ENCODE data around the gene FAM32A.

Gene FAM32A

DNA sequence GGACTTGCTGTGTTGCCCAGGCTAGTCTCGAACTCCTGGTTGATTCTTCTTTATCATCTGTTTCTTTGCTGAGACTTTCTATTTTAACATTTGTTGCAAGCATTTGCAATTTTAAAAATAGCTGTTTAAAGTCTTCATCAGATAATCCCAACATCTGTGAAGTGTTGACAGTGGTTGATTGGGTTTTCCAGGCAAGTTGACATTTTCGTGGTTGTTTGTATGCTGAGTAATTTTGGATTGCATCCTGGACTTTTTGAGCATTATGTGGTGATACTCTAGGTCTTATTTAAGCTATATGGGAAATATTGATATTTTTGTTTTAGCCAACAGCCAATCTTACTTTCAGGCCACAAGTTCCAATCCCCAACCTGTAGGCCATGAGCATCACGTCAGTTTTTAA is 37.6 kb downstream of the FAM32A start:
- Histone ChIP-seq H4K20me1 (ENCODE audit: insufficient read depth, low read length, poor library complexity, severe bottlenecking) (no peaks in the 10 kb centered on the region), H3F3A (ENCODE audit: low read depth) (no peaks in the 10 kb centered on the region), H3K27me3 (ENCODE audit: insufficient read depth, low read length, poor library complexity, severe bottlenecking) (no peaks in the 10 kb centered on the region), H3K36me3 (ENCODE audit: insufficient read depth, low read length) (peaks cover 65% of the 10 kb centered on the region), H2AFZ (ENCODE audit: low read length) (no peak overlapping the region), H3K4me3 (ENCODE audit: low read length, poor library complexity, severe bottlenecking) (no peak overlapping the region), H3K9ac (ENCODE audit: low read depth, low read length, poor library complexity, severe bottlenecking) (no peak overlapping the region), H3K79me2 (ENCODE audit: insufficient read depth, low read length) (no peaks in the 10 kb centered on the region; the same call in 1 of the 2 replicates), H3K4me2 (ENCODE audit: low read depth, low read length, poor library complexity, severe bottlenecking) (no peak overlapping the region), H3K4me1 (ENCODE audit: insufficient read depth, low read length, poor library complexity, severe bottlenecking) (no peaks in the 10 kb centered on the region), H3K9me3 (ENCODE audit: insufficient read depth, low read depth, low read length) (peaks cover 20% of the 10 kb centered on the region; the same call in 1 of the 2 replicates), H3K9me2 (replicated peaks; ENCODE audit: low read depth, low read length) (no peaks in the 10 kb centered on the region)
- TF ChIP-seq, protein P1, sequence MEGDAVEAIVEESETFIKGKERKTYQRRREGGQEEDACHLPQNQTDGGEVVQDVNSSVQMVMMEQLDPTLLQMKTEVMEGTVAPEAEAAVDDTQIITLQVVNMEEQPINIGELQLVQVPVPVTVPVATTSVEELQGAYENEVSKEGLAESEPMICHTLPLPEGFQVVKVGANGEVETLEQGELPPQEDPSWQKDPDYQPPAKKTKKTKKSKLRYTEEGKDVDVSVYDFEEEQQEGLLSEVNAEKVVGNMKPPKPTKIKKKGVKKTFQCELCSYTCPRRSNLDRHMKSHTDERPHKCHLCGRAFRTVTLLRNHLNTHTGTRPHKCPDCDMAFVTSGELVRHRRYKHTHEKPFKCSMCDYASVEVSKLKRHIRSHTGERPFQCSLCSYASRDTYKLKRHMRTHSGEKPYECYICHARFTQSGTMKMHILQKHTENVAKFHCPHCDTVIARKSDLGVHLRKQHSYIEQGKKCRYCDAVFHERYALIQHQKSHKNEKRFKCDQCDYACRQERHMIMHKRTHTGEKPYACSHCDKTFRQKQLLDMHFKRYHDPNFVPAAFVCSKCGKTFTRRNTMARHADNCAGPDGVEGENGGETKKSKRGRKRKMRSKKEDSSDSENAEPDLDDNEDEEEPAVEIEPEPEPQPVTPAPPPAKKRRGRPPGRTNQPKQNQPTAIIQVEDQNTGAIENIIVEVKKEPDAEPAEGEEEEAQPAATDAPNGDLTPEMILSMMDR (conservative IDR thresholded peaks at IDR 0.05; ENCODE audit: low read length) = no peak
- no peak for TF ChIP-seq EZH2phosphoT487 (IDR thresholded peaks at IDR 0.05; ENCODE audit: borderline replicate concordance)

DNA sequence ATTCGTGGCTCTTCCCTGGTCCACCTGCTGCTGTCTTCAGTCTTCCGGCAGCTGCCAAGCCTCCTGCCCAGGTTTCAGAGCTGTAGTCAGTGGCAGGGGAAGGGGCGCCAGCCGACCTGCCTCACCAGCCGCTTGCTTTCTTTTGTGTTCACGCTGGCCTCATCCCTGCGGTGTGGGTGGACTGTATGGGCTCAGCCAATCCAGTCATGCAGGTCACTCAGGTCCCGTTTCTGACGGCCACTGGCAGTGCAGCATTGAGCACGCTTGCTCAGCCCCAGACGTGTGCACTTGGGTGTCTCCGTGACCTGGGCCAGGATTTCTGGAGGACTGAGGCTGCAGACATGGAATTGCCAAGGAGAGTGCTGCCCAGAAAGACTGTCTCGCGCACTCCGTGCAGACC is 38.5 kb downstream of the FAM32A start:
- no peaks in the 10 kb centered on the region for H3F3A ChIP-seq (ENCODE audit: low read depth)
- H3K9ac ChIP-seq (ENCODE audit: low read depth, low read length, poor library complexity, severe bottlenecking) = no peak overlapping the region
- no peaks in the 10 kb centered on the region for H3K79me2 ChIP-seq (ENCODE audit: insufficient read depth, low read length)
- no peak for TF ChIP-seq EZH2phosphoT487 (IDR thresholded peaks at IDR 0.05; ENCODE audit: borderline replicate concordance)
- TF ChIP-seq, protein P1 (conservative IDR thresholded peaks at IDR 0.05; ENCODE audit: low read length) = no peak
- H3K27me3 ChIP-seq (ENCODE audit: insufficient read depth, low read length, poor library complexity, severe bottlenecking) = no peaks in the 10 kb centered on the region
- H3K9me3 ChIP-seq (ENCODE audit: insufficient read depth, low read depth, low read length) = peaks cover 20% of the 10 kb centered on the region; the same call in 1 of the 2 replicates
- no peak overlapping the region for H2AFZ ChIP-seq (ENCODE audit: low read length)
- no peaks in the 10 kb centered on the region for H4K20me1 ChIP-seq (ENCODE audit: insufficient read depth, low read length, poor library complexity, severe bottlenecking)
- no peak overlapping the region for H3K4me3 ChIP-seq (ENCODE audit: low read length, poor library complexity, severe bottlenecking)
- no peak overlapping the region for H3K4me2 ChIP-seq (ENCODE audit: low read depth, low read length, poor library complexity, severe bottlenecking)
- H3K4me1 ChIP-seq (ENCODE audit: insufficient read depth, low read length, poor library complexity, severe bottlenecking) = no peaks in the 10 kb centered on the region
- H3K9me2 ChIP-seq (replicated peaks; ENCODE audit: low read depth, low read length) = no peaks in the 10 kb centered on the region
- H3K36me3 ChIP-seq (ENCODE audit: insufficient read depth, low read length) = peaks cover 75% of the 10 kb centered on the region

DNA sequence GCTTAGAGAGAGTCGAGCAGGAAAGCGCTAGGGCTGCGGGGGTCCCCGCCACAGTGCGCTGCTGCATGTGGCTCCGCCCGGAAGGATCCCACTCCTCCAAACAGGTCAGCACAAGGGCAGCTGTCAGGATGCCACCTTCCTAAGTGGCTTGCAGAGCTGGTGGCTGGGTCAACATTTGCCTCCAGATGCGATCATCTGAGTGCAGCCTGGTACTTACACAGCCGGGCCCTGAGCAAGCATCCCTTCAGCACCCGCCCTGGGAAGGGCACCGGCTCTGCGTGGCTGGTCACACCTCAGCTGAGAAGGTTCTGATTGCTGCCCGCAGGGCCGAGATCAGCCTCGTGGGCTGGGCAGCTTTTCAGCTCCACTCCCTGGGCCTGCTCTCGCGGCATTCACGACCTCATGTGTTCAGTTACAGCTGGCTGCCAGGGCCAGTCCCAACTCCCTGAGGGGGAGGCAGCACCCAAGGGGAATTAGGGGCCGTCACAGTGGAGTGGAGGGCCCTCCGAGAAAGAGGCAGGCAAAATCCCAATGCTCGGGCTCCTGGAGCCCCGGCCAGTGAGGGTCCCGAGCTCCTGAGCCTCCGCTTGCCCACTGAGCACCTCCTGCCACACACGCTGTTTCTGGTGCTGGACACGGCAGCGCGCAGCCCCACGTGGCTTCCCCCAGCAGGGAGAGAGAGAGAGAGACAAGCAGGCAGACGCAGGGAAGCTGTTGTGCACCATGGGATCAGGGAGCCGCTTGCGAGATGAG is 39.3 kb downstream of the FAM32A start:
- Histone ChIP-seq H3F3A (ENCODE audit: low read depth) (no peaks in the 10 kb centered on the region), H3K79me2 (ENCODE audit: insufficient read depth, low read length) (no peaks in the 10 kb centered on the region), H2AFZ (ENCODE audit: low read length) (no peak overlapping the region), H4K20me1 (ENCODE audit: insufficient read depth, low read length, poor library complexity, severe bottlenecking) (no peaks in the 10 kb centered on the region), H3K9me2 (replicated peaks; ENCODE audit: low read depth, low read length) (no peaks in the 10 kb centered on the region), H3K9me3 (ENCODE audit: insufficient read depth, low read depth, low read length) (peaks cover 20% of the 10 kb centered on the region; the same call in 1 of the 2 replicates), H3K9ac (ENCODE audit: low read depth, low read length, poor library complexity, severe bottlenecking) (no peak overlapping the region), H3K4me2 (ENCODE audit: low read depth, low read length, poor library complexity, severe bottlenecking) (no peak overlapping the region), H3K27me3 (ENCODE audit: insufficient read depth, low read length, poor library complexity, severe bottlenecking) (no peaks in the 10 kb centered on the region), H3K4me1 (ENCODE audit: insufficient read depth, low read length, poor library complexity, severe bottlenecking) (no peaks in the 10 kb centered on the region), H3K36me3 (ENCODE audit: insufficient read depth, low read length) (peaks cover 78% of the 10 kb centered on the region), H3K4me3 (ENCODE audit: low read length, poor library complexity, severe bottlenecking) (no peak overlapping the region)
- TF ChIP-seq, protein P1 (conservative IDR thresholded peaks at IDR 0.05; ENCODE audit: low read length) = no peak
- no peak for TF ChIP-seq EZH2phosphoT487 (IDR thresholded peaks at IDR 0.05; ENCODE audit: borderline replicate concordance)
